ENCODE measurements around the gene RAB3B.

Gene RAB3B

DNA sequence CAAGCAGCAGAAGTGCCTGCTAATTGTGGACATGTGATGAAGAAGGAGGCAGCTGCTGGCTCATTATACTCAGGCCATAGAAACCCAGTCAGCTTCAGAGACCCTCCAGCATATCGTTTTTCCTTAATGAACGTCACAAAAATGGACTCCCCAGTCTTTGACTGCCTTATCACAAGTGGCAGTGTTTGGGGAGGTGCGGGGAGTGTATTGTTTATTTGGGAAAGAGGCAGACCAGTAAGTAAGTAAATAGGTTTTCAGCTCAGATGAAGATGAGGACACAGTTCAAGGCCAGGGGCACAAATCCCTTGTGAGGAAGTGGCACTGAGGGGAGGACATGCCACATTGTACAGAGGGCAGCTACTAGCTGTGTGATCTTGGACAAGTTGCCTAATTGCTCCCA, 68.5 kb downstream of the RAB3B start:
- no peak for TF ChIP-seq TCF12 (IDR thresholded peaks at IDR 0.05; ENCODE audit: low read depth)
- TF ChIP-seq TAF1 (IDR thresholded peaks at IDR 0.05; ENCODE audit: low read depth): no peak
- no peak for TF ChIP-seq ZBTB7A (IDR thresholded peaks at IDR 0.05; ENCODE audit: low read depth)
- TF ChIP-seq TEAD4 (IDR thresholded peaks at IDR 0.05): no peak

DNA sequence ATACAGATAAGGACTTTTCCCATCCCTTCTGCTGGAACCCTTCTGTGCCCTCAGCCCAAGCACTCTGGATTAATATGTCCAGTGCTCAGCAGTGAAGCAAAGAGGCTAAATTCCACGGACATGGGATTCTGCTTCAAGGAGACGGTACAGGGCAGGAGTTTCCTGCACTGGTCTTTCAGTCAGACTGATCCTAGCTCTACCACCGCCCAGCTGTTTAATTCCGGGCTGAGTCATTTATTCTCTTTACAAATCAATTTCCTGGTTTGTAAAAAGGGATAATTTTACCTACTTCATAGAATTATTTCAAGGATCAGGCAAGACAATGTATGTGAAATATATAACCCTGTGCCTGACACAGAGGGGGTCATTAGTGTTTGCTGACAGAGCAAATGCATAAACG, 70.4 kb downstream of the RAB3B start:
- TF ChIP-seq RAD21 (IDR thresholded peaks at IDR 0.05; ENCODE audit: low read depth) (no peak), TCF12 (IDR thresholded peaks at IDR 0.05; ENCODE audit: low read depth) (no peak), EP300 (IDR thresholded peaks at IDR 0.05; ENCODE audit: borderline replicate concordance) (no peak), CREB1 (IDR thresholded peaks at IDR 0.05; ENCODE audit: low read depth) (no peak), ZBTB7A (IDR thresholded peaks at IDR 0.05; ENCODE audit: low read depth) (no peak), YY1 (IDR thresholded peaks at IDR 0.05; ENCODE audit: low read depth) (no peak), CEBPB (IDR thresholded peaks at IDR 0.05) (no peak), TEAD4 (IDR thresholded peaks at IDR 0.05) (no peak), FOXM1 (IDR thresholded peaks at IDR 0.05; ENCODE audit: borderline replicate concordance, low read depth) (no peak), EGR1 (IDR thresholded peaks at IDR 0.05) (no peak), NFIC (IDR thresholded peaks at IDR 0.05) (no peak), TAF1 (IDR thresholded peaks at IDR 0.05; ENCODE audit: low read depth) (no peak)
- TF ChIP-seq, protein P1, sequence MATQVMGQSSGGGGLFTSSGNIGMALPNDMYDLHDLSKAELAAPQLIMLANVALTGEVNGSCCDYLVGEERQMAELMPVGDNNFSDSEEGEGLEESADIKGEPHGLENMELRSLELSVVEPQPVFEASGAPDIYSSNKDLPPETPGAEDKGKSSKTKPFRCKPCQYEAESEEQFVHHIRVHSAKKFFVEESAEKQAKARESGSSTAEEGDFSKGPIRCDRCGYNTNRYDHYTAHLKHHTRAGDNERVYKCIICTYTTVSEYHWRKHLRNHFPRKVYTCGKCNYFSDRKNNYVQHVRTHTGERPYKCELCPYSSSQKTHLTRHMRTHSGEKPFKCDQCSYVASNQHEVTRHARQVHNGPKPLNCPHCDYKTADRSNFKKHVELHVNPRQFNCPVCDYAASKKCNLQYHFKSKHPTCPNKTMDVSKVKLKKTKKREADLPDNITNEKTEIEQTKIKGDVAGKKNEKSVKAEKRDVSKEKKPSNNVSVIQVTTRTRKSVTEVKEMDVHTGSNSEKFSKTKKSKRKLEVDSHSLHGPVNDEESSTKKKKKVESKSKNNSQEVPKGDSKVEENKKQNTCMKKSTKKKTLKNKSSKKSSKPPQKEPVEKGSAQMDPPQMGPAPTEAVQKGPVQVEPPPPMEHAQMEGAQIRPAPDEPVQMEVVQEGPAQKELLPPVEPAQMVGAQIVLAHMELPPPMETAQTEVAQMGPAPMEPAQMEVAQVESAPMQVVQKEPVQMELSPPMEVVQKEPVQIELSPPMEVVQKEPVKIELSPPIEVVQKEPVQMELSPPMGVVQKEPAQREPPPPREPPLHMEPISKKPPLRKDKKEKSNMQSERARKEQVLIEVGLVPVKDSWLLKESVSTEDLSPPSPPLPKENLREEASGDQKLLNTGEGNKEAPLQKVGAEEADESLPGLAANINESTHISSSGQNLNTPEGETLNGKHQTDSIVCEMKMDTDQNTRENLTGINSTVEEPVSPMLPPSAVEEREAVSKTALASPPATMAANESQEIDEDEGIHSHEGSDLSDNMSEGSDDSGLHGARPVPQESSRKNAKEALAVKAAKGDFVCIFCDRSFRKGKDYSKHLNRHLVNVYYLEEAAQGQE (IDR thresholded peaks at IDR 0.05; ENCODE audit: low read depth): no peak
- TF ChIP-seq, protein P2, sequence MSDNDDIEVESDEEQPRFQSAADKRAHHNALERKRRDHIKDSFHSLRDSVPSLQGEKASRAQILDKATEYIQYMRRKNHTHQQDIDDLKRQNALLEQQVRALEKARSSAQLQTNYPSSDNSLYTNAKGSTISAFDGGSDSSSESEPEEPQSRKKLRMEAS (IDR thresholded peaks at IDR 0.05): no peak
- TF ChIP-seq, protein P3, sequence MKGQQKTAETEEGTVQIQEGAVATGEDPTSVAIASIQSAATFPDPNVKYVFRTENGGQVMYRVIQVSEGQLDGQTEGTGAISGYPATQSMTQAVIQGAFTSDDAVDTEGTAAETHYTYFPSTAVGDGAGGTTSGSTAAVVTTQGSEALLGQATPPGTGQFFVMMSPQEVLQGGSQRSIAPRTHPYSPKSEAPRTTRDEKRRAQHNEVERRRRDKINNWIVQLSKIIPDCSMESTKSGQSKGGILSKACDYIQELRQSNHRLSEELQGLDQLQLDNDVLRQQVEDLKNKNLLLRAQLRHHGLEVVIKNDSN (IDR thresholded peaks at IDR 0.05): no peak

DNA sequence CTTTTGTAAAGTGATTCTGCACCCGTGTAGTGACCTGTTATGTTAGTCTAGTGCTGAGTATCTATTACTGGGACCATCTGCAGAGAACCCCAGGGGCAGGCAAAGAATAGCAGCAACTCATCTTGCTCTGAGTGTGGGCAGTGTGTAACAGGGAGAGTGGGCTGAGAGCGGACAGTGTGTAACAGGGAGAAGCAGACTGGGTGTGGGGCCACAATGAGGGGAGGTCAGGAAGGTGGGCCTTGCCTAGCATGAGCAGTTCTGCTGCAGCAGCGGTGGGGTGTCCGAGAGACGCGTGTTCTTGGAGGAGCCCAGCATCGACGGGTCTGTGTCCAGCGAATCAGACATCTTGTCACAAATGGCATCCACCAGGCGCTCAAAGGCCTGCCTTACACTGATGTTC, 70.8 kb downstream of the RAB3B start:
- TF ChIP-seq RAD21 (IDR thresholded peaks at IDR 0.05; ENCODE audit: low read depth) (no peak), YY1 (IDR thresholded peaks at IDR 0.05; ENCODE audit: low read depth) (no peak), NFIC (IDR thresholded peaks at IDR 0.05) (no peak)

DNA sequence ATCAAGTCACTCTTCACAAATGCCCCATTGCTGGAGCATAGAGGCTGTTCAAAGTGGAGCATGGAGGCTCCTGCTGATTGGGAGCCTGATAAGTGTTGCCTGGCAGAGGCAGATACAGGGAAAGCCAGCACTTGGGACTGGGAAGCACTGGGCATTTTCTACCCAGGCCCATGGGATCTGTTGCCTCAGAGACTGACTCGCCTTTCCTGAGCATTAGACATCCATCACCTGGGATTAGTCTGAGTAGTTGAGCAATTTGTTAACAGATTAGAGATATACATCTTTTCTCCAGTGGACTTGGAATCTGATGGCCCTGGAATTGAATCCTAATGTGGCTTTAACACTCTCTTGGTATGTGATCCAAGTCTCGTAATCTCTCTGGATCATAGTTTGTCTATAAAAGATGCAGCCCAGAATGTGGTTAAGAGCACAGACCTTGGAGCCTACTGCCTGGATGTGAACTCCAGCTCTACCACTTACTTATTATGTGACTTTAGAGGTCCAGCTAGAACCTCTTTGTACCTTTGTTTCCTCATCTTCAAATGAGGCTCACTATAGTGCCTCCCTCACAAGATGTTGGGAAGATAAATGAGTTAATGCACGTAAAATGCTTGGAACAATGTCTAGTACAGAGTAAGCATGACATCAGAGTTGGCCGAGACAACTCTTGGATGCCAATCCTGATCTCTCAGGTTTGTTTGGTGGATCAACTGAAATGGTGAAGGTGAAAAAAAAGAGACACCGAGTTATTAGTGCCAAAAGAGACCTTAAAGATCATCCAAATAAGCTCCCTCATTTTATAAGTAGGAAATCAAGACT, 73.7 kb downstream of the RAB3B start:
- TF ChIP-seq RAD21 (IDR thresholded peaks at IDR 0.05; ENCODE audit: low read depth) (no peak), YY1 (IDR thresholded peaks at IDR 0.05; ENCODE audit: low read depth) (no peak), TCF12 (IDR thresholded peaks at IDR 0.05; ENCODE audit: low read depth) (no peak), FOXM1 (IDR thresholded peaks at IDR 0.05; ENCODE audit: borderline replicate concordance, low read depth) (no peak), EP300 (IDR thresholded peaks at IDR 0.05; ENCODE audit: borderline replicate concordance) (no peak), EGR1 (IDR thresholded peaks at IDR 0.05) (no peak), CREB1 (IDR thresholded peaks at IDR 0.05; ENCODE audit: low read depth) (no peak), CEBPB (IDR thresholded peaks at IDR 0.05) (no peak), ZBTB7A (IDR thresholded peaks at IDR 0.05; ENCODE audit: low read depth) (no peak)
- TF ChIP-seq, protein P1 (IDR thresholded peaks at IDR 0.05; ENCODE audit: low read depth): no peak

DNA sequence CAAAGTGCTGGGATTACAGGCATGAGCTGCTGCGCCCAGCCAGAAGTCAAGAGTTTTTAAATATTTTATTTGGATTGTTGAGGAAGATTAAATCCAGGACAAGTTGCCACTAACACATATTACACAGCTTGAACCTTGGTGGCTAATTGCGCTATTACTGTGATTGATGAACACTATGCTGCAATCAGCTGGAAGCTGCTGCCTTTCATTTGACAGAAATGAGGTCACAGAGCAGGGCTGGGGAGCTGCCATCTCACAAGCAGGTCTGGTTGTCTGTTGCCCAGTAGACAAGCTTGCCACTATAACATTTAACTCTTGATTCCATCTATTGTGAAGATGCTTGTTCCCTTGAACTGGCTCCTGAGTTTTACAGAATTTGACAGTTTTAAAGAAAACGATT, 74.5 kb downstream of the RAB3B start:
- no peak for TF ChIP-seq ZBTB7A (IDR thresholded peaks at IDR 0.05; ENCODE audit: low read depth)
- TF ChIP-seq, protein P1 (IDR thresholded peaks at IDR 0.05; ENCODE audit: low read depth): no peak
- TF ChIP-seq, protein P2 (IDR thresholded peaks at IDR 0.05): no peak
- no peak for TF ChIP-seq EGR1 (IDR thresholded peaks at IDR 0.05)
- TF ChIP-seq YY1 (IDR thresholded peaks at IDR 0.05; ENCODE audit: low read depth): no peak
- TF ChIP-seq TAF1 (IDR thresholded peaks at IDR 0.05; ENCODE audit: low read depth): no peak
- no peak for TF ChIP-seq CEBPB (IDR thresholded peaks at IDR 0.05)
- TF ChIP-seq, protein P3 (IDR thresholded peaks at IDR 0.05): no peak
- TF ChIP-seq NFIC (IDR thresholded peaks at IDR 0.05): no peak
- TF ChIP-seq TCF12 (IDR thresholded peaks at IDR 0.05; ENCODE audit: low read depth): no peak
- TF ChIP-seq EP300 (IDR thresholded peaks at IDR 0.05; ENCODE audit: borderline replicate concordance): no peak
- TF ChIP-seq FOXM1 (IDR thresholded peaks at IDR 0.05; ENCODE audit: borderline replicate concordance, low read depth): no peak
- TF ChIP-seq TEAD4 (IDR thresholded peaks at IDR 0.05): no peak
- TF ChIP-seq RAD21 (IDR thresholded peaks at IDR 0.05; ENCODE audit: low read depth): no peak
- TF ChIP-seq CREB1 (IDR thresholded peaks at IDR 0.05; ENCODE audit: low read depth): no peak

Measured in Ishikawa (cell line).